GM23338 (cell line): Measurements from ENCODE around the gene GAS2.

Experiments
- POLR2AphosphoS5 ChIP-seq: IDR thresholded peaks from 2 replicates; pipeline ENCODE4 v1.6.1; 2016; ENCODE audit warnings: antibody characterized with exemption, low read depth
- TF ChIP-seq, protein P1 (sequence below), 2 experiments: fragments of 200-600 bp in 1 of 2; sonication (generic) in 1 of 2; conservative IDR thresholded peaks; 2 replicates each; pipeline versions ENCODE4 v1.5.1 to v1.6.1; 2016 to 2017; ENCODE audit warnings: antibody characterized with exemption in 2 of 2, low read depth in 2 of 2, mild to moderate bottlenecking in 2 of 2, moderate library complexity in 1 of 2

GRCh38 chr11:22684082-22684481 lies 17.7 kb downstream of the GAS2 start:
- TF ChIP-seq, protein P1, sequence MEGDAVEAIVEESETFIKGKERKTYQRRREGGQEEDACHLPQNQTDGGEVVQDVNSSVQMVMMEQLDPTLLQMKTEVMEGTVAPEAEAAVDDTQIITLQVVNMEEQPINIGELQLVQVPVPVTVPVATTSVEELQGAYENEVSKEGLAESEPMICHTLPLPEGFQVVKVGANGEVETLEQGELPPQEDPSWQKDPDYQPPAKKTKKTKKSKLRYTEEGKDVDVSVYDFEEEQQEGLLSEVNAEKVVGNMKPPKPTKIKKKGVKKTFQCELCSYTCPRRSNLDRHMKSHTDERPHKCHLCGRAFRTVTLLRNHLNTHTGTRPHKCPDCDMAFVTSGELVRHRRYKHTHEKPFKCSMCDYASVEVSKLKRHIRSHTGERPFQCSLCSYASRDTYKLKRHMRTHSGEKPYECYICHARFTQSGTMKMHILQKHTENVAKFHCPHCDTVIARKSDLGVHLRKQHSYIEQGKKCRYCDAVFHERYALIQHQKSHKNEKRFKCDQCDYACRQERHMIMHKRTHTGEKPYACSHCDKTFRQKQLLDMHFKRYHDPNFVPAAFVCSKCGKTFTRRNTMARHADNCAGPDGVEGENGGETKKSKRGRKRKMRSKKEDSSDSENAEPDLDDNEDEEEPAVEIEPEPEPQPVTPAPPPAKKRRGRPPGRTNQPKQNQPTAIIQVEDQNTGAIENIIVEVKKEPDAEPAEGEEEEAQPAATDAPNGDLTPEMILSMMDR (conservative IDR thresholded peaks at IDR 0.05; ENCODE audit: low read depth in 2 of 2), result no peak
- no peak for TF ChIP-seq POLR2AphosphoS5
